Endothelial cell (in vitro differentiated cells): Measurements from ENCODE around the gene FAM83C. TPM values are rescaled to one million over a fixed set of nuclear protein-coding genes. Genes with fewer than 3 reads are reported as not detected.

ENCODE experiments used
- DNase-seq: peaks from one replicate; pipeline ENCODE4 v3.0.0; 2021; ENCODE audit warnings: low spot score
- H3K27ac Mint-ChIP-seq: one replicate; pipeline ENCODE4 v1.8.0; 2021; ENCODE audit warnings: mixed read lengths, inconsistent platforms; ENCODE audit not compliant: unreplicated experiment
- H3K27me3 Mint-ChIP-seq: one replicate; pipeline ENCODE4 v1.8.0; 2021; ENCODE audit warnings: mild to moderate bottlenecking, moderate library complexity, mixed read lengths, inconsistent platforms; ENCODE audit not compliant: unreplicated experiment
- H3K36me3 Mint-ChIP-seq: one replicate; pipeline ENCODE4 v1.8.0; 2021; ENCODE audit warnings: mild to moderate bottlenecking, low read depth, mixed read lengths, inconsistent platforms; ENCODE audit not compliant: unreplicated experiment
- H3K4me1 Mint-ChIP-seq: one replicate; pipeline ENCODE4 v1.8.0; 2021; ENCODE audit warnings: mild to moderate bottlenecking, mixed read lengths, inconsistent platforms; ENCODE audit not compliant: unreplicated experiment
- H3K4me3 Mint-ChIP-seq: one replicate; pipeline ENCODE4 v1.8.0; 2021; ENCODE audit warnings: mild to moderate bottlenecking, mixed read lengths, inconsistent platforms; ENCODE audit not compliant: unreplicated experiment
- H3K9me3 Mint-ChIP-seq: one replicate; pipeline ENCODE4 v1.8.0; 2021; ENCODE audit warnings: mixed read lengths, inconsistent platforms; ENCODE audit not compliant: unreplicated experiment
- CTCF ChIP-seq: fragments of 200-600 bp; sonication (generic); IDR thresholded peaks from one replicate; pipeline ENCODE4 v1.5.0; 2021; ENCODE audit warnings: antibody characterized with exemption; ENCODE audit not compliant: unreplicated experiment
- total RNA-seq: library from RNA; stranded (reverse); fragmentation: NEBNext Ultra II Directional; extraction: Animal tissue kit (Norgen Biotek cat#: 25700); gene quantifications from one replicate; pipeline ENCODE4 v1.2.1, GENCODE V29; 2021; ENCODE audit not compliant: unreplicated experiment

The FAM83C gene
- total RNA-seq, 1 donor from 2014 or later: not detected

GRCh38 chr20:35290887-35291417 is 1.3 kb downstream of the FAM83C start:
- H3K9me3 Mint-ChIP-seq: no peaks in the 10 kb centered on the region
- DNase-seq: no peak
- H3K27ac Mint-ChIP-seq: no peak overlapping the region
- H3K4me1 Mint-ChIP-seq: peaks cover 4% of the 10 kb centered on the region
- no peak for TF ChIP-seq CTCF
- no peaks in the 10 kb centered on the region for H3K36me3 Mint-ChIP-seq
- H3K4me3 Mint-ChIP-seq: no peak overlapping the region
- peaks cover 10% of the 10 kb centered on the region for H3K27me3 Mint-ChIP-seq

GRCh38 chr20:35290186-35290886 is 1.9 kb downstream of the FAM83C start:
- peaks cover 16% of the 10 kb centered on the region for H3K27me3 Mint-ChIP-seq
- H3K36me3 Mint-ChIP-seq: peaks cover 4% of the 10 kb centered on the region
- H3K4me3 Mint-ChIP-seq: no peak overlapping the region
- H3K9me3 Mint-ChIP-seq: no peaks in the 10 kb centered on the region
- H3K4me1 Mint-ChIP-seq: peaks cover 3% of the 10 kb centered on the region
- TF ChIP-seq CTCF: no peak
- DNase-seq: no peak
- H3K27ac Mint-ChIP-seq: no peak overlapping the region

- no peak for DNase-seq
- Mint-ChIP-seq H3K27ac (no peak overlapping the region), H3K36me3 (peaks cover 4% of the 10 kb centered on the region), H3K4me3 (no peak overlapping the region), H3K9me3 (no peaks in the 10 kb centered on the region), H3K27me3 (peaks cover 19% of the 10 kb centered on the region), H3K4me1 (peaks cover 11% of the 10 kb centered on the region)
- no peak for TF ChIP-seq CTCF
Measured at GRCh38 chr20:35288325-35289060, 3.7 kb downstream of the FAM83C start.

- no peak for DNase-seq
- Mint-ChIP-seq H3K27ac (peak overlapping the region; percentile 48), H3K36me3 (peaks cover 4% of the 10 kb centered on the region), H3K27me3 (peaks cover 23% of the 10 kb centered on the region), H3K9me3 (no peaks in the 10 kb centered on the region), H3K4me3 (no peak overlapping the region), H3K4me1 (peaks cover 15% of the 10 kb centered on the region)
- TF ChIP-seq CTCF: no peak
Measured at GRCh38 chr20:35287509-35288324, 4.5 kb downstream of the FAM83C start.
